ENCODE data around the gene TSC22D4.
"Not testable (repeated sequence)": the region's sequence is repeated elsewhere in the genome, so short reads cannot be mapped to it uniquely, and the experiment has no call there.

The TSC22D4 gene

DNA sequence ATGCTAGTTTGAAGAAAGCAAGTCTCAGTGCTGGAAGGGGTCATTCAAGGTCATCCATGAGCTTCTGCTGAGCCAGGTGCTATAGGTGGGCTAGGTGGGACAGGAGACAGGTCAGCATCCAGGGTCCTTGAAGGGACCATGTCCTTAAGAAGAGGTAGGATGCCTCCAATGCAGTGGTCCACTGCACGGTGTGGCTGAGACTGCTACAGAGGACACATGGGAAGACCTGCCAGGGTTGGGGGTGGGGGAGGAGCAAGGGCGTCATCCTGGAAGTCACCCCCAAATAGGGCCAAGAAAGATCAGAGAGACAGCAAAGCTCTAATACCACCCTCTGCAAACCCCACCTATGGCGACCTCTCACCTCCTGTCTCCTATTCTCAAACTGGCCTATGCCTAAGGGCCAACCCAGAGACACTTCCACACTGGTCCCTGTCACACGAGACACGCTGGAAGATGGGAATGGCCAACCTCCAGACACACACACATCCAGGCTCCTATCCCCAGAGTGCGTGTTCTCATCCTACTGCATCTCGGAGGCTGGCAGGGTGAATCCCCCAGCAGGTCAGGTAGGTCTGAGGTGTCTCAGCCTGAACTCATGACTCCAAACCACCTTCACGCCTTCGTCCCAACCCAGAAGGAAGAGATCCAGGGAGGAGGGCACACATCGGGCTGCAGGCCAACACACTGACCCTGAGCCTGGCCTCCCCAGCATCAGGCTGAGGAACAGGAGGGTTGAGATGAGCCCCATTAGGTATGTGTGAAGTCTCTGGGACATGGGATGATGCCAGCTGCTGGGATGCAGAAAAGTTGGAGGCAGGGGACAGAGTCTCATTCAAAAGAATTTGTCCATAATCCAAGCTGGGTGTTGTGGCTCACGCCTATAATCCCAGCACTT is 37.1 kb downstream of the TSC22D4 start:
- DNase-seq = no peak

DNA sequence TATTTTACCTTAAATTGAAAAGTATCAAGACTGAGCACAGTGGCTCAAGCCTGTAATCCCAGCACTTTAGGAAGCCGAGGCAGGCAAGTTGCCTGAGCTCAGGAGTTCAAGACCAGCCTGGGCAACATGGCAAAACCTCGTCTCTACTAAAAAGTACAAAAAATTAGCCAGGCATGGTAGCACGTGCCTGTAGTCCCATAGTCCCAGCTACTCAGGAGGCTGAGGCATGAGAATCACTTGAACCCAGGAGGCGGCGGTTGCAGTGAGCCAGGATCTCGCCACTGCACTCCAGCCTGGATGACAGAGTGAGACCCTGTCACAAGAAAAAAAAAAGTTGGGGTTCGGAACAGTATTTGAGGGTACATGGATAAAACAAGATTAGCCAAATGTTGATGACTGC is 39.8 kb downstream of the TSC22D4 start:
- not testable (repeated sequence) for DNase-seq

DNA sequence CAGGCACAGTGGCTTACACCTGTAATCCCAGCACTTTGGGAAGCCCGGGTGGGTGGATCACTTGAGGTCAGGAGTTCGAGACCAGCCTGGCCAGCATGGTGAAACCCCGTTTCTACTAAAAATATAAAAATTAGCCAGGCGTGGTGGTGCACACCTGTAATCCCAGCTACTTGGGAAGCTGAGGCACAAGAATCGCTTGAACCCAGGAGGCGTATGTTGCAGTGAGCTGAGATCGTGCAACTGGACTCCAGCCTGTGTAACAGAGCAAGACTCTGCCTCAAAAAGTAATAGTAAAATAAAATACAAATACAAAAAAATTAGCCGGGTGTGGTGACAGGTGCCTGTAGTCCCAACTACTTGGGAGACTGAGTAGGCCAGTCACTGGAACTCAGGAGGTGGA is 40.3 kb downstream of the TSC22D4 start:
- not testable (repeated sequence) for DNase-seq

DNA sequence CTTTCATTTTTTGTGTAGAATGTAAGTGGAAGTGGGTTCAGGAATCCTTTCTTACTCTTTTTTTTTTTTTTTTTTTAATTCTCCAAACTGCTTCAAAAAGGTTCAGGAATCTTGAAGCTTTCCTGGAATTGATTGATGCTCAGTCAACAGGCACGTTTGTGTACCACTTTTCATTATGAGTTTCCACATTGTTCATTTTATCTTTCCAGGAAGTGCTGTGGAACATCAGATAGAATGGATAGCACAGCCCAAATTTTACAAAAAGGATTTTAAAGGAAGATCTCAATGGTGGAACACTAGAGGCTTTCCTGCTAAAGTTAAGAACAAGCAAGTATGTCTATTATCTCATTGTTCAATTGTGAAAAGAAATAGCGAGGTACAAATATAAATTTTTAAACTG is 40.8 kb downstream of the TSC22D4 start:
- no peak for DNase-seq

DNA sequence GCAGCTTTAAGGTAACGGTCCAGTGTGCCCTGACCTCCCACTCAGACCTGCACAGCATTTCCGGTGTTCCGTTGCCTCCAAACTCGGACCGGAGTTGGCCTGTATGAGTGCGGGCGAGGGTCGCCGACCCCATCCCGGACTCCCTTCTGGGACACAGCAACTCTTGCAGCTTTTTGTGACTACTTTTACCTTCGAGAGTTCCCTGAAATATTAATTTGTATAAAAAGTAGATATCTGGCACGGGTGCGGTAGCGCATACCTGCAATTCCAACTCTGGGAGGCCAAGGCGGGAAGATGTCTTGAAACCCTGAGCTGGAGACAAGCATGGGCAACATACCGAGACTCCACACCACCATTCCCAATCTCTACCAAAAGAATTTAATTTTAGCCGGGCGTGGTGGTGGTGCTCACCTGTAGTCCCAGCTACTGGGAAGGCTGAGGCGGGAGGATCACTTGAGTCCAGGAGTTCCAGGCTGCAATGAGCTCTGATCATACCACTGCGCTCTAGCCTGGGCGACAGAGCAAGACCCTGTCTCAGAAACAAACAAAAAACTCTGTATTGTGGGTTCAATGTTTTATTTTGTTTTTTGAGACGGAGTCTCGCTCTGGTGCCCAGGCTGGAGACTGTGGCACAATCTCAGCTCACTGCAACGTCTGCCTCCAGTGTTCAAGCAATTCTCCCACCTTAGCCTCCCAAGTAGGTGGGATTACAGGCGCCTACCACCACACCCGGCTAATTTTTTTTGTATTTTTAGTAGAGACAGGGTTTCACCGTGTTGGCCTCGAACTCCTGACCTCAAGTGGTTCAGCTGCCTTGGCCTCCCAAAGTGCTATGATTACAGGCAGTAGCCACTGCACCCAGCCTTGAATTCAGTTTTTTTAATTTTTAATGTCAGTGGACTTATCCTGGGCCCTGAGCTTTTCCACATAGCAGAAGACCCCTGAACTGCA is 41.6 kb downstream of the TSC22D4 start:
- no peak for DNase-seq

DNA sequence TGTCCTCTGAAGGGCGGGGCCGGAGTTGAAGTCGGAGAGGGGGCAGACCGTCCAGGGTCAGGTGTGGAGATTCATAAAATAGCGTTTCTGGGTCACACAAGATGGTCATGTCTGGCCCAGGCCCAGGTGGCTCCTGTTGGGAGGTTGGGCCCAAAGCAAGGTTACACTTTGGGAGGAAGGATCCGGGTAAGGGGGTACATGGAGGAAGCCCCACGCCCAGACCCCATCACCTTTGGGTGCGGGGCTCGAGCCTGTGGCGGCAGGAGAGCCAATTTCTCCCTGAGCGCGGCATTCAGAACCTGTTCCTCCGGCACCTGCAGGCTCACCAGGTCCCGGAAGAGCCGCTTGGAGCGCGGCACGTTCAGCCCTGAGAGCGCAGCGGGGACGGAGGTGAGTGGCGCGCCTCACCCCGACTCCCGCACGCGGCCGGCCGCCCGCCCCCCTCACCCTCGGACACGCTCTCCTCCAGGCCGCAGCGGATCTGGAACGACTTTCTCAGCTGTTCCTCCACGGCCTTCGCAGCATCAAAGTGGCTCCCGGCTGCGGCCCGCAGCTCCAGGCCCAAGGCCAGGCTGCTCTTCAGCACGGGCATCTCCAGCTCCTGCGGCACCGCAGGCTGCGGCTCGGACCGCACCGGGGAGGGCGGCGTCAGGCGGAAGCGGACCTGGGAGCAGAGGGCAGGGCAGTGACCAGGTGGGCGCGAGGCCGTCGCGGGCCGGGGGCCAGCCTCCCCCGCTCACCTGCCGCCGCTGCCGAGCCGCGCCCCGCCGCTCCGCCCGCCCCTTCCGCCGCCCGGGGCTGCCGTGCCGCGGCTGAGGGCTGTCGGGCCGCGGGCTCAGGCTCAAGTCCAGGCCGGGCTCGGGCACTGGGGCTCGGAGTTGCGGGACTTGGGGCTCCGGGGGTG is 43.4 kb downstream of the TSC22D4 start:
- peak; percentile 58 for DNase-seq

DNA sequence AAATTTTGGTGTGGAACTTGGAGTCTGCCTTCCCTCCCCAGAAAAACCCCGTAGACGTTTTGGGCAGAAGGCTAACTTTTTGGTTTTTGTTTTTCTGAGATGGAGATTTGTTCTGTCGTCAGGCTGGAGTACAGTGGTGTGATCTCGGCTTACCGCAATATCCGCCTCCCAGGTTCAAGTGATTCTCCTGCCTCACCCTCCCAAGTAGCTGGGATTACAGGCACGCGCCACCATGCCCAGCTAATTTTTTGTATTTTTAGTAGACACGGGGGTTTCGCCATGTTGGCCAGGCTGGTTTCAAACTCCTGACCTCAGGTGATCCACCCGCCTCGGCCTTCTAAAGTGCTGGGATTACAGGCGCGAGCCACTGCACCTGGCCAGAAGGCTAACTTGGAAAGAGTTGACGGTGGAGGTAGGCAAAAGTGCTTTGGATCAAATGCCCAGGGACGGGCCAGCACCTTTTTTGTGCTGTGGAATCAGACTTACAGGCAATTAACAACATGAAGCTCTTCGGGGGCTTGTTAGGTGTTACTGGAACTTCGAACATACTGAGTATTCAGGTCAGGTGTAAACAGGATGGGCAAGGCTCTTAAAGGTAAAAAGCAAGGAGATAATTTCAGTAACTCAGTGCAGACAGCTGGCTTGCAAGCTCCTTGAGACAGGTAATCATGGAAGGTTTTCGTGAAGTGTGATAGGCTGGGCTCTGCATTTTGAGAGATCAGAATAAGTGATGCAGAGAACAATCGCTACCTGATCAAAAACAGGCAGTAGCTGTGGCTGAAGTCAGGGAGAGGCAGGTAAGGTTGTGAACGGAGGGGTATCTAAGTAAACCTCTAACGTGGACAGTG is 44.5 kb downstream of the TSC22D4 start:
- peak; percentile 29 for DNase-seq

DNA sequence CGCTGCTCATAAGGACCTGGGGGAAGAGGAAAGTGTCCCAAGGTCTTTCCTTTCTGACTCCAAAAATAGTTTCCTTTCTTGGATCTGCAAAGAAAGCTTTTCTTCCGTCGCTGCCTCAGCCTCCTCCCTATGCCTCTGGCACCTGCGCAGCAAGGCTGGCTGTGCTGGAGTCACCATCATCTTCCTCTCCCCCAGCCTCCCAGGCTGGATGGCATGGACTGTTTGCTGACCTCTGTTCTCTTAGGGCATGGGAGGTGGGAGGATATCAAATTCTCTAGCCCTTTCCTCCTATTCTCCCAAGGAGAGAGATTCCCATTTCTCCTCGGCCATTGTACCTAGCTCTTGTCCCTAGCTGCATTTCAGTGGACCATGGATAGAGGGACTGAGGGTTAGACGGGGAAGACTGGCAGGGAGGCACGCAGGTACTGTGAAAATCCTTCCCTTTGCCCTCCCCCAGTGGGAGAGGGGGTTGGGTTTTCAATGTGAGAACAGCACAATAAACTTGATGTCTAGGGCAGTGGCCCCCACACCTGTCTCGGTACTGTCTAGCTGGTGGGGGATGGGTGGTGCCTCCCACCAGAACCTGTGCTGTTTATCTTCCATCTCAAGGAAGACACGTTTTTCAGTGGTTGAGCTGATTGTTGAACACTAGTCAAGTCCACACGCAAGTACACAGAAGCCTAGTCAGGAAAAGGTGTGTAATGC is 45.3 kb downstream of the TSC22D4 start:
- no peak for DNase-seq

DNA sequence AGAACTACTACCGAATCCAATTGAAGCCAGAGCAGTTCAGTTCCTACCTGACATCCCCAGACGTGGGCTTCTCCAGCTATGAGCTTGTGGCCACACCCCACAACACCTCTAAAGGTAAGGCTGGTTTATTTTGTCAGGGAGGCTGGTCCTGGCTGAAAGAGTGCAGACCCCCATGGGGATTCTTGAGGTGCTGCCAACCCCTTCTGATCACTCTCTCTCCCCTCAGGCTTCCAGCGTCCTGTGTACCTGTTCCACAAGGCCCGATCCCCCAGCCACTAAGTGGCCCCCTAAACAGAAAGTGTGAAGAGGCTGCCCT is 45.8 kb downstream of the TSC22D4 start:
- no peak for DNase-seq

DNA sequence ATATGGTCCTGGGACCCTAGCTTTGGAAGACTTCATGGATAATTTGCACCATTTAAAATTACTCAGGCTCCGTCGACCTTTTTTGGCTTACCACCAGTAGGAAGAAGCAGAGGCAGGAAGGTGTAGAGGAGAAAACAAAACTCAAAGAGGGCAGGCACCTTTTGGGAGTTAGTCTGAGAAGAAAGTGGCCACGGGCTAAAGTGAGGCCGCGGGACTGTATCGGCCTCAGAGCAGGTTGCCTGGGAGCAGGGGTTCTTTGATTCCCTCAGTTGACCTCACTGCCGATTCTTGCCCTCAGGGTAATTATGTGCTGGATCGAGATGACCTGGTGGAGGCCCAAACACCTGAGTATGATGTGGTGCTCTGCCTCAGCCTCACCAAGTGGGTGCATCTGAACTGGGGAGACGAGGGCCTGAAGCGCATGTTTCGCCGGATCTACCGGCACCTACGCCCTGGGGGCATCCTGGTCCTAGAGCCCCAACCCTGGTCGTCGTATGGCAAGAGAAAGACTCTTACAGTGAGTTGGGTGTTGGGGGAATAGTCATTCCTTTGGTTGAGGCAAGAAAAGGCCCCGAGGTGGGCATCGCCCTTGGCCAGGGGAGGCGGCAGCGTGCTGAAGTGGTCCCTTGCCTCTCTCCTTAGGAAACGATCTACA is 46.3 kb downstream of the TSC22D4 start:
- DNase-seq = no peak

DNA sequence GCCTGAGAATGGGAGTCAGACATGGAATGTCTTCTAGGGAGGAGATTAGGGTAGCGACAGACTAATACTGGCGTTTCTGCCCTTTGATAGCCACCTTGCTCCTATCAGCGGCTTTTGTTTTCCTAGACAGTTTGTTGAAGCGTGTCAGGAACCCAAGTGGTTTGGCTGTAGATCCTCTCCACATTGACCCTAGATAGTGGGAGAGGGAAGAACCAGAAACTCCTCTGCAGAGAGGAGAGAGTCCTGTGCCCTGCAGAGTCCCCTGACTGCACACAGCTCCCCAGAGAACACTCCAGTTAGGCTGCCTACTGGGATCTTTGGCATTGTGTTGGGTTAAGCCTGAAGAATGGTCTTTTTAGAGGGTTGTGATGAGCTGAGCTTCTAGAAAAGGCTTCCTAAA is 47.0 kb downstream of the TSC22D4 start:
- no peak for DNase-seq

DNA sequence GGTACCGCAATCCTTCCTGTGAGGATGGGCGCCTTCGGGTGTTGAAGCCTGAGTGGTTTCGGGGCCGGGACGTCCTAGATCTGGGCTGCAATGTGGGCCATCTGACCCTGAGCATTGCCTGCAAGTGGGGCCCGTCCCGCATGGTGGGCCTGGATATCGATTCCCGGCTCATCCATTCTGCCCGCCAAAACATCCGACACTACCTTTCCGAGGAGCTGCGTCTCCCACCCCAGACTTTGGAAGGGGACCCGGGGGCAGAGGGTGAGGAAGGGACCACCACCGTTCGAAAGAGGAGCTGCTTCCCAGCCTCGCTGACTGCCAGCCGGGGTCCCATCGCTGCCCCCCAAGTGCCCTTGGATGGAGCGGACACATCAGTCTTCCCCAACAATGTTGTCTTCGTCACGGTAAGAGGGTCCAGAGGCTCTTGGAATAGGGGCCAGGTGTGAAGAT is 47.7 kb downstream of the TSC22D4 start:
- DNase-seq = no peak

DNA sequence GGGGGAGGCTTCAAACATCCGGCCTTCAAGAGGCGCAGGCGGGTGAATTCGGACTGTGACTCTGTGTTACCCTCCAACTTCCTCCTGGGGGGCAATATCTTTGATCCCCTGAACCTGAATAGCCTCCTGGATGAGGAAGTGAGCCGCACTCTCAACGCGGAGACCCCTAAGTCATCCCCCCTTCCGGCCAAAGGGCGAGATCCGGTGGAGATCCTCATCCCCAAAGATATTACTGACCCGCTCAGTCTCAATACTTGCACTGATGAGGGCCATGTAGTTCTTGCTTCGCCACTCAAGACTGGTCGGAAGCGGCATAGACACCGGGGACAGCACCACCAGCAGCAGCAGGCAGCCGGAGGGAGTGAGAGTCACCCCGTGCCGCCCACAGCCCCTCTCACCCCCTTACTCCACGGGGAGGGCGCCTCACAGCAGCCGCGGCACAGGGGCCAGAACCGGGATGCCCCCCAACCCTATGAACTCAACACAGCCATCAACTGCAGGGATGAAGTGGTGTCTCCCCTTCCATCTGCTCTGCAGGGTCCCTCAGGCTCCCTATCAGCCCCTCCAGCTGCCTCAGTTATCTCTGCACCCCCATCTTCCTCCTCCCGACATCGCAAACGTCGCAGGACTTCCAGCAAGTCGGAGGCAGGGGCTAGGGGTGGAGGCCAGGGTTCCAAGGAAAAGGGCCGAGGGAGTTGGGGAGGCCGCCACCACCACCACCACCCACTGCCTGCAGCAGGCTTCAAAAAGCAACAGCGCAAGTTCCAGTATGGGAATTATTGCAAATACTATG is 48.3 kb downstream of the TSC22D4 start:
- DNase-seq = peak; percentile 51

DNA sequence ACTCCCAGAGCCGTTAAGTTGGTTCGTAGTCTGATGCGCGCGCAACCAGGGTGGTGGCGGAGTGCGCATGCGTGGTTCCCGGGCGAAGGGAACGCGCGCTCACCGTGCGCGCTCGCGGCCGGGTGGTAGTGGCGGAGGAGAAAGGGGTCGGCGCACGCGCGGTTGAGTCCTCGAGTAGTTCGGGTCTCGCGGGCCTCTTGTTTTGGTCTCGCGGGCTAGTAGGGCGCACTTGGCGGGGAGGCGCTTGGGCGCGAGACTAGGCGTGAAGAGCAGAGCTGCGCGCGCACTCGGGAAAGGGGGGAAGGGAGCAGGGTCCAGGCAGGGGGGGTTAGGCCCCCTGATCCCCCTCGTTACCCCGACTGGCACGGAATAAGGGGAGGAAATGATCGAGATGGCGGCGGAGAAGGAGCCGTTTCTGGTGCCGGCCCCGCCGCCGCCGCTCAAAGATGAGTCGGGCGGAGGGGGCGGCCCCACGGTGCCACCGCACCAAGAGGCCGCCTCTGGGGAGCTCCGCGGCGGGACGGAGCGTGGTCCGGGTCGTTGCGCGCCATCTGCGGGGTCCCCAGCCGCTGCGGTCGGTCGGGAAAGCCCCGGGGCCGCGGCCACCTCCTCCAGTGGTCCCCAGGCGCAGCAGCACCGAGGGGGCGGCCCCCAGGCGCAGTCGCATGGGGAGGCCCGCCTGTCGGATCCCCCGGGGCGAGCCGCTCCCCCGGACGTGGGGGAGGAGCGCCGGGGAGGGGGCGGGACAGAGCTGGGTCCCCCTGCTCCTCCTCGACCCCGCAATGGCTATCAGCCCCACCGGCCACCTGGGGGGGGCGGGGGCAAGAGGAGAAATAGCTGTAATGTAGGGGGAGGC is 49.1 kb downstream of the TSC22D4 start, which contains the start of gene MEPCE:
Gene MEPCE (plus strand): TSS at position 195 of the 856 bp plus-strand sequence. CDS start 188 bp downstream, at position 383.
- DNase-seq = peak; percentile 93

DNA sequence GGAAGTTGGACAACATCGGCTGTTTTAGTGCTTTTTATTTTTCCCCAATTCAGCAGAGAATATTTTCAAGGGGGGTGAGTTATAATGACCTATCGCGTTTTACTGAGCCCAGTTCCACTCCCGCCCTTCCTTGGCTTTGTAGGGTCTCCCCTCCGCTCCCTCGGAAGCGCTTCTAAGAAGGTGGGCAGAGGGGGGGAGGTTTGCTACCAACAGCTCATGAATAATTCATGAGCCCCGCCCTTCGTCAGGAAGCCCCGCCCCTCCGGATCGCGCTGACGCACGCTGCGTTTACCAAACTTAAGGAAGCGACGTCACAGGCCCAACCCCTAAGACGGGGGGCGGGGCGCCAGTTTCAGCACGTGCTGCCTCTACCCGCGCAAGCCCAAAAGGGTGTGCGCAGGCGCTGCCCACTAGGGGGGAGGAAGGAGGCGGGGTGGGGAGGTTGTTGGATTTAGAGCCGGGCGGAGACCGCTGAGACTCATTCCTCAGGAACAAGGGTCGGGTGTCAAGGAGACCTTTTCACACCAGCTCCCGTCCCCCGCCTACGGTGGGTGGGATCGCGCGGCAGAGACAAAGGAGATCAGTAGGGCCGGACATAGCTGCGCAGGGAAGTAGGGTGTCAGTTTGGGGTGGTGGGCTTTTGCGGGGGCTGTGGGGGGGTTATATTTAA is 49.9 kb downstream of the TSC22D4 start:
- peak; percentile 100 for DNase-seq

DNA sequence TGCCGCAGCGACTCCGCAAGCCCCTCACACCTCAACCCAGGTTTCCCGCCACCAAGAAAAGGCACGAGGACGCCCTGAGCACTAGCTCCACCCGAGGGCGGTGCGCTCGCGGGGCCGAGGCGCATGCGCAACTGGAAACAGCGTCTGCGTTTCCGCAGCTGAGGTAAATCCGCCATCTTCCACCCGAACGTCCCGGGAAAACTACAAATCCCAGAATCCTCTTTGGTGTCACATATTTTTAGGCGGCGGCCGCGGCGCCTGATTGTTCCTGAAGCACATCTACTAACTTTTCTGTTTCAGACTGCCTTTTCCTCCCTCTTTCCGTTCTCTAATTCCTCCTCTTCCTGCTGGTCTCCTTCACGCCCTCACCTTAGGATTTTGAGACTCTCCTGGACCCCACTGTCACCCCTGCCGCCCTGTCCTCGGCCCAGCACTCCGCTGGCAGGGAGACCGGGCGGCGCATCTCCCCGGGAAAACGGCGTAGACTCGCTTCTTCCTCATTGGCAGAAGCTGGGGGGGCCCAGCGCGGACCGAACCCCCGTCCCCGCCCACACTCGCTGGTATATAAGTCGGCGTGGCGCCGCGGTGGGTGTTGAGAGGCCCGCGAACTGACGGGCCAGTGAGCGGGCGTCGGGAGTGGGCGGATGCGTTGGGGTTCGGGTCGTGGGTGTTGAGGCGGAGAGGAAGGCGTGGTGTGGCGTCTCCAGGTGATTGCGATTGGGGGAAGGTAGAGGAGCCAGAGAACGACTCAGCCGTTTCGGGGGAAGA is 50.6 kb downstream of the TSC22D4 start, which contains the start of gene ZCWPW1:
Gene ZCWPW1 (minus strand): TSS at position 505 of the 768 bp plus-strand sequence. CDS start 8,054 bp downstream, outside the sequence.
- DNase-seq = peak; percentile 98

DNA sequence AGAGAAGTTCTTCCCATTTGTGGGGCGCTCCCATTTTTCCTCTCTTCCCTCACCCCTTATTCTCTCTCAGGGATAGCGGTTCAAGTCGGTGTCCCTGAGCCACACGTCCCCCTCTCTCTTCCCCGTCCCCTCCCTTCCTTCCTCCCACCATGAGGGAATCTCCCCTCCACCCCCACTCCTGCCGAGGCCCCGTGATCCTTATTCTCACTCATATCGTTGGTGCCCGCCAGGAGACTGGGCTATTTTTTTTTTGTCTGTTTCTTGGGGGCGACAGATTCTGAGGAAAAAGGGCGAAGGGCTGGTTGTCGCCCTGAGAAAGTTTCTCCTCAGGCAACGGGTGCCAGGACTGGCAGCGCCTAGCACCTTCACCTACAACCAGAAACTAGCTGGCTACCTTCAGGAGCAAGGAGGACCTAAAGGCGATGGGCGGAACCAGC is 51.2 kb downstream of the TSC22D4 start:
- no peak for DNase-seq
